Measurements from ENCODE around the gene SLC9C1. TPM values are rescaled to one million over a fixed set of nuclear protein-coding genes. Genes with fewer than 3 reads are reported as not detected.

The SLC9C1 gene
- total and polyA plus RNA-seq, 2 of the 4 experiments (the other 2 are of a cell fraction) = not detected

DNA sequence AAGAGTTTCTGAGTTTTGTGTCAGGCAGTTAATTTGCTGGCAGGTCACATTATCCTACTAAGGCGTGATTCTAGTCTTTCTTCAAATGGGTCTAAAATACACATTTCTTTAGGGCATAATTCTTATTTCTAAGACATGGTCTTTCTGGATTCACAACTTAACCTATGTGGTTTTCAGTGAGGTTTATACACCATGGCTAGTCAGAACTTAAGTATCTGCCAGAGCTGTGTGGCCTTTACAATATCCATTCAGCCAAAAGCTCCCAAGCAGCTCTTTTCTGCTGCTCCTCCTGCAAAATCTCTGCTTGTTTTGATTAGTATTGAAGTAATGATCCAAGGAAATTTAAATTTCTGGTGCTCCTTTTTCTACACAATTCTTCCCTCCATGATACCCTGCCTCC, 33.5 kb downstream of the SLC9C1 start:
- Histone ChIP-seq H2BK5ac (ENCODE audit: low read depth, low read length, poor library complexity, severe bottlenecking) (no peak overlapping the region), H4K91ac (ENCODE audit: insufficient read depth, low read depth, low read length) (no peak overlapping the region), H3K9me1 (ENCODE audit: insufficient read depth, low read length) (no peaks in the 10 kb centered on the region), H3K27ac (ENCODE audit: insufficient read depth, low read length) (no peak overlapping the region), H3K36me3 (ENCODE audit: control insufficient read depth, insufficient read depth, low read length) (no peaks in the 10 kb centered on the region), H3K9ac (ENCODE audit: low read depth, low read length) (no peak overlapping the region), H2BK20ac (ENCODE audit: low read depth, low read length) (no peak overlapping the region), H2BK120ac (ENCODE audit: low read depth, low read length) (no peak overlapping the region), H2AK9ac (replicated peaks; ENCODE audit: low read depth, low read length, poor library complexity) (no peak overlapping the region), H3K4ac (ENCODE audit: low read depth, low read length) (no peak overlapping the region), H3K27me3 (ENCODE audit: control insufficient read depth, insufficient read depth, low read length) (no peaks in the 10 kb centered on the region; the same call in 1 of the 2 replicates), H4K20me1 (ENCODE audit: insufficient read depth, low read length) (no peaks in the 10 kb centered on the region), H3K9me3 (ENCODE audit: control insufficient read depth, insufficient read depth, low read length) (no peaks in the 10 kb centered on the region), H3K79me1 (ENCODE audit: low read depth in 1 of 2, low read length in 2 of 2) (no peaks in the 10 kb centered on the region), H2BK15ac (ENCODE audit: low read depth, low read length) (no peak overlapping the region), H3K4me1 (ENCODE audit: control insufficient read depth, insufficient read depth, low read length) (no peaks in the 10 kb centered on the region), H3K23ac (ENCODE audit: low read depth, low read length) (no peak overlapping the region), H3K18ac (ENCODE audit: low read depth, low read length) (no peak overlapping the region), H2AFZ (replicated peaks; ENCODE audit: low read length, poor library complexity) (no peak overlapping the region), H3K4me3 (ENCODE audit: insufficient read depth, low read depth, low read length) (no peak overlapping the region), H2AK5ac (ENCODE audit: low read depth, low read length) (no peak overlapping the region), H3K56ac (ENCODE audit: extremely low read depth, insufficient read depth, low read length) (no peak overlapping the region), H4K5ac (ENCODE audit: low read depth, low read length) (no peak overlapping the region), H3K14ac (replicated peaks; ENCODE audit: low read depth, low read length) (no peak overlapping the region), H4K8ac (ENCODE audit: low read depth in 2 of 2, low read length in 2 of 2) (no peak overlapping the region), H3K4me2 (ENCODE audit: low read depth, low read length) (no peak overlapping the region)
- dilution Hi-C loops (cut with HindIII; ENCODE audit: low sequenced_read_pairs, unreplicated experiment) (no loop called here), in situ Hi-C loops (cut with MboI; ENCODE audit: low sequenced_read_pairs) (no loop called here), intact Hi-C loops (cut with micrococcal nuclease) (no loop called here)
- WGBS, 2 experiments (ENCODE audit: extremely low coverage in 2 of 2, insufficient read length in 1 of 2) = no CpG with 5 or more reads among the region's 1 CpG
- DNase-seq = no peak
- no peak for ATAC-seq (ENCODE audit: low read depth)
- BruUV-seq (replicated peaks) = no TSS peak
- ChIA-PET CTCF (no interaction called here), POLR2A (ENCODE audit: unreplicated experiment) (no interaction called here)
- TF ChIP-seq POLR2A (IDR thresholded peaks at IDR 0.05; ENCODE audit: low read depth, low read length) = no peak

Data from IMR-90 (cell line).